ENCODE measurements around the gene SART1.

DNA sequence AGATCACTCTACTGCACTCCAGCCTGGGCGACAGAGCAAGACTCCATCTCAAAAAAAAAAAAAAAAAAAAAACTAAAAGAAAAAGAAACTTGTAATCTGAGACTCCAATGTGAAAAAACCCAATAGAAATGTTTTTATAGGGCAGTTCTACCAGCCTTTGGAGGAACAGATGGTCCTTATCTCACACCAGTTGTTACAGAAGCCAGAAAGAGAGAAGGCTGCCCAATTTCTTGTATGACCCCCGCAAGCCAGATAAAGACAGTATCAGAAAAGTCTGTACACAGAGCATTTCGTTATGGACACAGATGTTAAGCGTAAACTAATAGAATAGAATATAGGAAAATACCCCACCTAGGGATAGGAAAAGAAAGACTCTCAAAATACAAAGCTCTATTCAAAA lies 27.5 kb upstream of the SART1 start:
- TF ChIP-seq POLR2AphosphoS5 (IDR thresholded peaks at IDR 0.05; ENCODE audit: borderline replicate concordance, low read depth, low read length) (no peak), EZH2 (IDR thresholded peaks at IDR 0.05) (no peak), FOXP2 (optimal IDR thresholded peaks at IDR 0.05; ENCODE audit: control extremely low read depth, extremely low read length, insufficient read depth) (no peak)

Data from SK-N-MC (cell line).